HG03095 (cell line): ENCODE measurements around the gene SOX6.

Experiments used
- ATAC-seq: cut with Tn5 transposase; IDR thresholded peaks from one replicate; pipeline ENCODE4 v1.9.1; 2021; ENCODE audit warnings: moderate library complexity; ENCODE audit not compliant: unreplicated experiment

SOX6 gene

DNA sequence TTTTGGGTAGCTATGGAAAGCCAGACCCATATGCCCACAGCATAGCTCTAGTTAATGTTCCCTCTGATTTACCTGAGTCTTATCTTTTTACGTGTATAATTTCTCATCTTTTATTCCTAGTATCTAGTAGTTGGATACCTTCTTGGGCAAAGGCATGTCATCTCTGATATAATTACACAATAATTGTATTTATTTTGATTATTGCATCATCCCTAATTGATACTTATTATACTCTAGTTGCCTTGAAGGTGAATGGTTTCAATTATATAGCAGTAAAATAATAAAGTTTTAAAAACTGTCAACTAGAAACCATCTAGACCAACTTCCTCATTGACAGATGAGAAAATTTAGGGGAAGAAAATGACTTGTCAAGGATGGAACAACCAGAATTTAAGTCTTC lies 347.3 kb downstream of the SOX6 start:
- no peak for ATAC-seq

DNA sequence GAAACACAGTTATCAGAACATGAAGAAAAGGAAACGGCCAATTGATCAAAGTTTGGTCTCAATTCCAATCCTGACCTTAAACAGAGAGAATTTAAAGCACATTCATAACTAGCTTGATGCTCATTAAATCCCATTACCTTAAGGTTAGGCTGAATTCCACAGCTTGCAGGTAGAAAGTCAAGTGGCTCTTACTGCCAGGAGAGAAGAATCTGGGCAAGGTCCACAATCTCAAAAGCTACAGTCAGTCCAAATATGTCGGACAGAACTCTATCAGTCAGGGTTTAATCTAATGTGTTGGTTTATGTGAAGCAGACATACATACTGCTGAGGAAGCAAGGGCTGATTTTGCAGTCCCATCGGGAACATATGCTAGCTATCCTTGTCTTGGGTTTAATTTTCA lies 348.8 kb downstream of the SOX6 start:
- no peak for ATAC-seq

DNA sequence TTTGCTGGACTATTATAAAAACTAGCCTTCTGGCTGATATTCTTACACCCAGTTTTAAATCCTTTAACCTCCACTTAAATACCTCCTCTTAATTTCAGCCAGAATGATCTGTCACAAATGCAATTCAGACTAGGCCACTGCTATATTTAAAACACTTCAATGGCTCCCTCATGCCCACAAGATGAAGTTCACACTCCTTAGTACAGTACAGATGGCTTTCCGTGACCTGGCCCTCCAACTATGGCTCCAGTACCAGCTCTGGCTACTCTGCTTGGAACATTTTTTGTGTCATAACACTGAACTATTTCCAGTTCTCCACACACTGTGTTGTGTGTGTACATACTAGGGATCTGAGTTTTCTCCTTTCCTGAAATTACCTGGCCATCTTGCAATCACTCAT lies 353.4 kb downstream of the SOX6 start:
- no peak for ATAC-seq

DNA sequence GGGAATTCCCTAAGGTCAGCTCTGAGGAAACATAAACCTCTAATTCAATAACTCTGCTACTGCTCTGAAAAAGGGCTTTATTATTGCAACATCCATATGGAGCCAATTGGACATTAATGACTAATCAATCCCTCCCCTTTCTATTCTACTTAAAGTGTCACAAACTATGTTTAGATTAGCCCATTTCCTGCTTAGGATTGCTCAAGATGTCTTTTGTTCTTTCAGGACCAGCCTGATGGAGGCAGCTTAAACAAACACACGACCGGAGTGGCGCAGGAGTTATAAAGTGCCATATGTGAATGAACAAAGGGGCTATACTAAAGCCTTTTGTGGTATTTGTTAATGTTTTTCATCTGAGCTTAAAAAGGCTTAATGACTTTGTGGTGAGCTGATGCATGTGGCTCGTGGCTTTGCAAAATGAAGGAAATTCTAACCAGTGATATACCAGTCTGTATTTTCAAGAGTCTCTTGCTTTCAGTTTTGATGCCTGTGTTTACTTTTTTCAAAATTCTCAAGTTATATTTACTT lies 354.4 kb downstream of the SOX6 start:
- ATAC-seq = no peak

DNA sequence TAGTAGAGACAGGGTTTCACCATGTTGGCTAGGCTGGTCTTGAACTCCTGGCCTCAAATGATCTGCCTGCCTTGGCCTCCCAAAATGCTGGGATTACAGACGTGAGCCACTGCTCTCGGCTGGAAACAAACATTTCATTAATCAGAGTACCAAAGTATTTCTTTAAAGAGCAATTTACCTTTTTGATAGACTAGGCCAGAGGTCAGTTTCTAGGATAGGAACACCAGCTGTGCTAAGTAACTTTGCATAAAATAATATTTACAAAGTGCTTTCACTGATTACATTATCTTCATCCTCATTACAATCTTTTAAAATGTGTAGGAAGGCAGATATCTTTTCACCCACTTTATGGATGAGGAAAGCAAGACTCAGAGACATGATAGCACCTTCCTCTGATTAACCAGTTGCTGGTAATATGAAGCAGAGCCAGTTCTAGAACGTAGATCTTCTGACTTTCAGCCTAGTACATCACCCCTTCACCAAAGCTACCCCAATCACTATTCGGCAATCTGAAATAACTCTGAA lies 355.2 kb downstream of the SOX6 start:
- no peak for ATAC-seq

DNA sequence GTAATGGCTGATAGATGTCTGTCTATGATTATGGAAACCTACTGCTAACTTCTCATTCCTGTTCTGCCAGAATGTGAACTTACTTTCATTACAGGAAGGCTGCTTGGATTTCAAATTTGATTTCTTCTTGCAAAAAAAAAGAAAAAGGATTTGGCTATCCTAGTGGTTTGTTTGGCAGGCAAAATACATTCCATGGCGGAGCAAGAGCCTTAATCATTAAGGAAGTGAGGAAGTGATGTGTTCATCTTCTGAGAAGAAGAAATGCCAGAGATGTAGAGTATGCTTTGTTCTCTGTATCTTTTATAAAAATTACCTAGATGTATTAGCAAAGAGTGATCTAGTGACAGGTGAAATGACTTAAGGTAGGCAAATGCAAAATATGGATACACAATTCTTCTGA lies 356.3 kb downstream of the SOX6 start:
- ATAC-seq = no peak

GRCh38 chr11:15993345-15993744 lies 363.0 kb downstream of the SOX6 start:
- no peak for ATAC-seq

GRCh38 chr11:15991215-15991614 lies 365.1 kb downstream of the SOX6 start:
- no peak for ATAC-seq

GRCh38 chr11:15989685-15990084 lies 366.7 kb downstream of the SOX6 start:
- ATAC-seq = no peak

- ATAC-seq = no peak
Observed at GRCh38 chr11:15988693-15989231, 367.6 kb downstream of the SOX6 start.

DNA sequence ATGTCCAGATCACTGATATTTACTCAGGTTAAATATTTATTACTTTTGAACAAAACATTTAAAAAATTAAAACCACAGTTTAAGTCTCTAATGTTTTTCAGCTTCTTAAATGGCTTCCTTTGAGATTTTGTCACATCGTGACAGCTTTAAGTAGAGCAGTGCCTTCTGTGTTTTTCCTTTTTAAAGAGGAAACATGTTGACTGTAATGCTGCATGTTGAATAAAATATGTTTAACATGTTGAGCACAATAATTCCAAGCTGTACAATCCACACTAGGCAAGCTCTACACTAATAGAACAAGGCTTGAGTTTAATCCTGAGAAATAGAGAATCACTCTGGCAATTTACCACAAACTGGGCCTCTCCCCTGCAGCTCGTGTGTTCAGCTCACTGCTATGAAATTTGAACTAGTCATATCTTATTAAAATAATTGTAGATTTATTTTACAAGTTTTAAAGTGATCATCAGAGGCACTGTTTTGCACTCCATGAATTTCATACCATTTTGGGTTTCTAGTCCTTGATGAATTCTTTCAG lies 368.3 kb downstream of the SOX6 start:
- ATAC-seq = no peak

DNA sequence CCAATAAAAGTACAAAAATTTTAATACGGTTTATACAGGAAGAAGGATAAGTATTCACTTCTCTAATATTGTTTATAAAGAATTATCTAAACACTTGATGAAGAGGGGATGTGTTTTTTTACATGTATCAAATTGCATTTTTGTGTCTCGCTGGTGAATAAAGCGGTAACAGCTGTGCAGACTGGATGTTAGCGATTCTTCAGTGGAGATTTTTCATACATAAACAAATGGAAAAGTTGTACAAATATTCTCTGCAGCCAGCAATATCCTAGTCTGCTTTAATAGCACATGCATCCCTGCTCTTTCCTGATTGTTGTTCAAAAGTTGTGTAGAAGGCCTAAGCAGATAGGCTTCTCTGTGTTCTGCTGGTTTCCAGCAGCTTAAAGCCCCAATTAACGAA lies 369.3 kb downstream of the SOX6 start:
- no peak for ATAC-seq

GRCh38 chr11:15985860-15986139 lies 370.5 kb downstream of the SOX6 start:
- no peak for ATAC-seq

GRCh38 chr11:15985127-15985859 lies 371.1 kb downstream of the SOX6 start:
- ATAC-seq = no peak

- no peak for ATAC-seq
Observed at GRCh38 chr11:15981292-15981691, 375.1 kb downstream of the SOX6 start.

DNA sequence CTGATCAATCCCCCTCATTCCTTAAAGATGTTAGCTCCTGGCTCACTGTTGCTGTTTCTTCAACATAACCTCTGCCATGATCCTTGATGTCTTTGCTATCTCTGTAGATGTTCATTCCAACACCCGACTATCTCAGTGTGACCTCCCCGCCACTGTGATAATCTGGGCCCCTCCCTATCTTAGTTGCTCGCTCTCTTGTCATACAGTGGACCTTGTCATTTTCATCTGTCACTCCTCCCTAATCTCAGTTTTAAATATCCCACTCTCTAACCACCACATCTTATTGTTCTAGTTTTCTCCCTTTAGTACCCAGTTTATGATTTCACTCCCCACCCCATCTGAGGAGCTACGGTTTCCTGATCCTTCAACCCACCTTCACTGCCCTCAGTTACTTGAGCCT lies 379.2 kb downstream of the SOX6 start:
- no peak for ATAC-seq

DNA sequence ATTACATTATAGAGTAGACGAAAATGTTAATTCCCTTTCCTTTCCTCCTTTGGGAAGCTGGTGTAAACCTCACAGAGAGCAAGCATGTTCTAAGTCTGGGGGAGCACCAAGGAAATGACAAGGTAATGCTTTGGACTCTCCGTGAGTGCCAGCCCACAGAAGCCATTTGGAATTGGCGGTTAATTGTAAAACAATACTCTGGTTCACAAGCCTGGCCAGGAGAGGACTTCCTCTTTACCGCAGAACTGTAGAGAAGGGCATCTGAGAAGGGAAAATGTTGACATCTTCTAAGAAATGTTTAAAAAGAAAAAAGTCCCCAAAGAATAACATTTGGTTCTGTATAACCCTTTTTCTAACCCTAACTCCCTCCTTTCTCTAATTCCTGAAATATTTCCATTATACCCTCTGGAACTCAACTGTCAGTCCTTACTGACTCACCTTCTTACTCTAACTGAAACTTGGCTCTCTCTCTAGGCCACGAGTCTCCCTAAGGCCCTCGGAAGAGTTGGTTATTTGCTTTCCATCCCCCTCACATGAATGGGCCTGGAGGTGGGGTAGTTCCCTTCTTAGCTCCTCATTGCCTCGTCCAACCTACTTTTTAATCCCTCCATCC lies 379.8 kb downstream of the SOX6 start:
- ATAC-seq = no peak

GRCh38 chr11:15975742-15976141 lies 380.6 kb downstream of the SOX6 start:
- ATAC-seq = no peak

DNA sequence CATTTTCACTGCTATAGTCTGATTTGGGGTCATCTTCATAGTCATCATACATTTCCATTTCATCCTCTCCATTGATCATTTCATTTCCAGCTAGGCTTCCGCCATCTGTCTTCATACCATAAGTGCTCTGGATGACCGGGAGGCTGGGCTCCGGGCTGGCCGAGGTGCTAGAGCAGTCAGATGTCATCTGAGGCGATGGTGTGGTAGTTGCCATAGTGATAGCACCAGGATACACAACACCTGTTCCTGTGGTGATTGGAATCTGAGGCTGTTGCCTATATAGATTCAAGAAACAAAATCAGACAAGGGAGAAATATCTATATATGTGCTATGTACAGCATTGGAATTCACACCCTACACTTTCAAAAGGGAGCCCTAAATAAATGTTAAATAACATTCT lies 383.5 kb downstream of the SOX6 start:
- ATAC-seq = no peak

GRCh38 chr11:15971215-15971546 lies 385.2 kb downstream of the SOX6 start:
- ATAC-seq = no peak

- ATAC-seq = no peak
Observed at GRCh38 chr11:15970506-15971214, 385.7 kb downstream of the SOX6 start.
